Measurements from ENCODE around the gene MALRD1. TPM values are rescaled to one million over a fixed set of nuclear protein-coding genes. Genes with fewer than 3 reads are reported as not detected.

The MALRD1 gene
- total and polyA plus RNA-seq, 2 of the 8 experiments (the other 6 are each of a cell fraction or from before 2014, with no cell fraction given): 0.32 to 0.35 TPM

DNA sequence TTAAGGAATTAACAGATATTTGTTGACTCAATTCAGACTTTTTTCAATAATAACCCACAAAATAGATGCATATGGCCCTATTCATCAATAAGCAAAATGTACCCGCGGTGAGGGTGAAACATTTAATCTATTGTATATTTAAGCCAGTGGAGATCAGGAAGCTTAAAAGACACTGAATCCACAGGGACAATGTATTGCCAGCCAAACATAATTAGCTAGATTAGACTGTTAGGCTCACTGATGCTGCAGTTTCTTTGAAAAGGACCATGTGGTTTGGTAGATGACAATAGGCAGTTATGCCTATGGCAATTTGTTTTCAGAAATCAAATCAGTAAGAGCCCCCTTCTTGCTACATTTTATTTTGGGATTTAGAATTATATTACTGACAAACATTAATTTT is 680.4 kb downstream of the MALRD1 start:
- Histone ChIP-seq H3K23ac (ENCODE audit: insufficient read length) (no peak overlapping the region), H3K9me3 (ENCODE audit: insufficient read depth in 2 of 2, low read depth in 1 of 2, low read length in 1 of 2) (no peaks in the 10 kb centered on the region), H3K4me2 (ENCODE audit: insufficient read depth in 1 of 2, low read depth in 2 of 2, low read length in 2 of 2) (no peak overlapping the region), H3K79me1 (ENCODE audit: low read depth, low read length) (no peaks in the 10 kb centered on the region), H3K79me2 (ENCODE audit: control insufficient read depth in 1 of 2, insufficient read depth in 2 of 2, low read length in 2 of 2) (no peaks in the 10 kb centered on the region), H4K20me1 (replicated peaks in 1 of 2; ENCODE audit: control insufficient read depth in 1 of 2, insufficient read depth in 2 of 2, low read length in 2 of 2) (no peaks in the 10 kb centered on the region), H3K14ac (ENCODE audit: insufficient read length) (no peak overlapping the region), H3K27ac (ENCODE audit: low read depth, low read length) (no peak overlapping the region), H4K8ac (ENCODE audit: extremely low read depth, insufficient read depth, low read length) (no peak overlapping the region), H3K4ac (replicated peaks; ENCODE audit: insufficient read length, low read depth, low read length) (no peak overlapping the region), H3K9ac (replicated peaks in 1 of 4; ENCODE audit: extremely low read depth in 1 of 4, low read depth in 3 of 4, low read length in 3 of 4) (no peak overlapping the region), H4K91ac (replicated peaks; ENCODE audit: insufficient read length, low read length) (no peak overlapping the region), H3K4me3 (ENCODE audit: extremely low read depth in 1 of 4, insufficient read depth in 2 of 4, low read depth in 3 of 4, low read length in 4 of 4) (no peak overlapping the region), H4K5ac (ENCODE audit: insufficient read length, low read depth, low read length) (no peak overlapping the region), H2BK5ac (ENCODE audit: low read depth, low read length) (no peak overlapping the region), H2BK12ac (ENCODE audit: low read depth, low read length) (no peak overlapping the region), H2BK15ac (ENCODE audit: low read length) (no peak overlapping the region), H3K36me3 (ENCODE audit: control insufficient read depth in 2 of 4, insufficient read depth in 4 of 4, low read length in 3 of 4) (no peaks in the 10 kb centered on the region), H2AFZ (ENCODE audit: low read length) (no peak overlapping the region), H3K23me2 (ENCODE audit: low read depth, low read length) (no peaks in the 10 kb centered on the region), H3K27me3 (replicated peaks in 1 of 4; ENCODE audit: control insufficient read depth in 3 of 4, extremely low read depth in 1 of 4, insufficient read depth in 3 of 4, low read length in 3 of 4) (no peaks in the 10 kb centered on the region), H2AK5ac (ENCODE audit: low read depth, low read length) (no peak overlapping the region), H3K56ac (replicated peaks; ENCODE audit: insufficient read length, low read depth, low read length) (no peak overlapping the region), H2BK120ac (replicated peaks; ENCODE audit: low read depth, low read length) (no peak overlapping the region), H2BK20ac (ENCODE audit: low read length) (no peak overlapping the region), H3K18ac (ENCODE audit: extremely low read depth, low read length) (no peak overlapping the region), H3K4me1 (replicated peaks in 1 of 4; ENCODE audit: control insufficient read depth in 3 of 4, insufficient read depth in 4 of 4, low read length in 3 of 4) (no peaks in the 10 kb centered on the region)
- TF ChIP-seq TEAD4 (IDR thresholded peaks at IDR 0.05; ENCODE audit: low read depth, low read length) (no peak), SAP30 (IDR thresholded peaks at IDR 0.05; ENCODE audit: insufficient read depth, insufficient replicate concordance, low read length) (no peak), CTBP2 (IDR thresholded peaks at IDR 0.05; ENCODE audit: borderline replicate concordance, insufficient read depth, insufficient read length, low read length) (no peak), BRCA1 (IDR thresholded peaks at IDR 0.05; ENCODE audit: low read depth, low read length) (no peak), CHD1 (IDR thresholded peaks at IDR 0.05; ENCODE audit: low read depth, low read length) (no peak), TBP (IDR thresholded peaks at IDR 0.05; ENCODE audit: low read depth, low read length) (no peak), GABPA (IDR thresholded peaks at IDR 0.05; ENCODE audit: borderline replicate concordance, insufficient read depth, low read length) (no peak), POLR2A (IDR thresholded peaks at IDR 0.05; ENCODE audit: control extremely low read depth in 1 of 2, low read depth in 2 of 2, low read length in 2 of 2) (no peak)
- TF ChIP-seq, protein P1, sequence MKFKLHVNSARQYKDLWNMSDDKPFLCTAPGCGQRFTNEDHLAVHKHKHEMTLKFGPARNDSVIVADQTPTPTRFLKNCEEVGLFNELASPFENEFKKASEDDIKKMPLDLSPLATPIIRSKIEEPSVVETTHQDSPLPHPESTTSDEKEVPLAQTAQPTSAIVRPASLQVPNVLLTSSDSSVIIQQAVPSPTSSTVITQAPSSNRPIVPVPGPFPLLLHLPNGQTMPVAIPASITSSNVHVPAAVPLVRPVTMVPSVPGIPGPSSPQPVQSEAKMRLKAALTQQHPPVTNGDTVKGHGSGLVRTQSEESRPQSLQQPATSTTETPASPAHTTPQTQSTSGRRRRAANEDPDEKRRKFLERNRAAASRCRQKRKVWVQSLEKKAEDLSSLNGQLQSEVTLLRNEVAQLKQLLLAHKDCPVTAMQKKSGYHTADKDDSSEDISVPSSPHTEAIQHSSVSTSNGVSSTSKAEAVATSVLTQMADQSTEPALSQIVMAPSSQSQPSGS (IDR thresholded peaks at IDR 0.05; ENCODE audit: low read length): no peak
- FAIRE-seq (no peak), DNase-seq (ENCODE audit: low read depth in 1 of 2, low spot score in 2 of 2) (no peak)
- POLR2A ChIA-PET (ENCODE audit: partially characterized antibody): no interaction called here
- WGBS, 2 experiments (ENCODE audit: extremely low coverage in 1 of 2, insufficient coverage in 1 of 2, insufficient read length in 1 of 2, insufficient replicate concordance in 2 of 2, low coverage in 1 of 2, low lambda C conversion rate in 2 of 2, missing lambda C conversion rate in 1 of 2): 93% methylated on average over 2 of the region's 2 CpGs; no CpG with 5 or more reads in 1 of the 2 experiments
- CTCF ChIA-PET (ENCODE audit: partially characterized antibody): interaction anchor here (0.7 kb wide), 1 partner anchor 141 kb away, joined by 3 read pairs; no protein-coding TSS in a partner anchor
